ENCODE measurements around the gene KRTAP10-8.

GRCh38 chr21:44658913-44659595 is 47.2 kb downstream of the KRTAP10-8 start:
- TF ChIP-seq ZBTB11 (tag by site-specific recombination; conservative IDR thresholded peaks at IDR 0.05; ENCODE audit: low read depth) (no peak), REST (tag by site-specific recombination; IDR thresholded peaks at IDR 0.05) (no peak), PBX3 (CRISPR knock-in tag; IDR thresholded peaks at IDR 0.05) (no peak)

Measured in HEK293 (cell line).